ENCODE measurements around the gene HSPH1. TPM values are rescaled to one million over a fixed set of nuclear protein-coding genes. Genes with fewer than 3 reads are reported as not detected.

The HSPH1 gene
- total RNA-seq, 1 experiment from 2014 or later = 105 TPM

DNA sequence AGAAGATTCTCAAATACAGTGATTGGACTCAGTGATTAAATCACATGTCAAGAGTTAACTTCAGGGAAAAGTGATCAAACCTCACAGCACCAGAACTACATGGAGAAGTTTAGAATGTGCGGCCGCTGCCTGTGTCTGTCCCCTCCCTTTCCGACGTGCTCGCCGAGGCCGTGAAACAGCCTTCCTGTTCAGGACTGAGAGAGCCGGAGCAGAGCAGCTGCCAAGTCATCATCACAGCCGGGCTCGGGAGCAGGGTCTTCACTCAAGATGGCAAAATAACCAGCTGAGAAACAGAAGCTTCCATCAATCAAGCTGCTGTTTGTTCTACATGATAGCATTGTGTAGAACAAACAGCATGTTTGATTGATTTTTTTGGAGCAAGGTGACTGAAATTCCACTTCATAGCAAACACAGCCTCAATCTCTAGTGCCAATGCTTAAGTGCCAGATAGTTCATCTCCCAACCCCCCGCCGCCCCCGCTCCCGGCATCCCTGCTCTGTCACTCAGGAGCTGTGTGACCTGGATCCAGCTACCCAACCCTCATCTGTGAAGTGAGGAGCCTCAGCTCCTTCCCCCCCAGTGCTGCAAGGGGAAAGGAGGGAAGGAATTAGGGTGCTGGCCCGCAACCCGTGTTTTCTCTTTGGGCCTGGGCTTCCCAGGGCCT lies 70.6 kb downstream of the HSPH1 start:
- Histone ChIP-seq H3K4me3 (no peak overlapping the region), H3K9me2 (ENCODE audit: insufficient read depth) (no peaks in the 10 kb centered on the region), H3K36me3 (ENCODE audit: low read depth) (no peaks in the 10 kb centered on the region), H3K27ac (no peak overlapping the region), H3F3A (ENCODE audit: insufficient read depth, low read depth) (peaks cover 16% of the 10 kb centered on the region; the same call in 1 of the 2 replicates), H3K4me1 (replicated peaks; ENCODE audit: insufficient read depth) (peaks cover 19% of the 10 kb centered on the region), H3K79me2 (ENCODE audit: low read depth) (no peaks in the 10 kb centered on the region), H3K27me3 (ENCODE audit: insufficient read depth, low read depth) (peaks cover 5% of the 10 kb centered on the region; the same call in 1 of the 2 replicates), H2AFZ (no peak overlapping the region), H3K9me3 (ENCODE audit: insufficient read depth, low read depth) (peaks cover 3% of the 10 kb centered on the region; the same call in 1 of the 2 replicates), H3K4me2 (no peak overlapping the region), H4K20me1 (ENCODE audit: insufficient read depth) (no peaks in the 10 kb centered on the region)
- POLR2A ChIA-PET (ENCODE audit: unreplicated experiment) = no interaction called here
- TF ChIP-seq, protein P1, sequence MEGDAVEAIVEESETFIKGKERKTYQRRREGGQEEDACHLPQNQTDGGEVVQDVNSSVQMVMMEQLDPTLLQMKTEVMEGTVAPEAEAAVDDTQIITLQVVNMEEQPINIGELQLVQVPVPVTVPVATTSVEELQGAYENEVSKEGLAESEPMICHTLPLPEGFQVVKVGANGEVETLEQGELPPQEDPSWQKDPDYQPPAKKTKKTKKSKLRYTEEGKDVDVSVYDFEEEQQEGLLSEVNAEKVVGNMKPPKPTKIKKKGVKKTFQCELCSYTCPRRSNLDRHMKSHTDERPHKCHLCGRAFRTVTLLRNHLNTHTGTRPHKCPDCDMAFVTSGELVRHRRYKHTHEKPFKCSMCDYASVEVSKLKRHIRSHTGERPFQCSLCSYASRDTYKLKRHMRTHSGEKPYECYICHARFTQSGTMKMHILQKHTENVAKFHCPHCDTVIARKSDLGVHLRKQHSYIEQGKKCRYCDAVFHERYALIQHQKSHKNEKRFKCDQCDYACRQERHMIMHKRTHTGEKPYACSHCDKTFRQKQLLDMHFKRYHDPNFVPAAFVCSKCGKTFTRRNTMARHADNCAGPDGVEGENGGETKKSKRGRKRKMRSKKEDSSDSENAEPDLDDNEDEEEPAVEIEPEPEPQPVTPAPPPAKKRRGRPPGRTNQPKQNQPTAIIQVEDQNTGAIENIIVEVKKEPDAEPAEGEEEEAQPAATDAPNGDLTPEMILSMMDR (conservative IDR thresholded peaks at IDR 0.05) = no peak
- no peak for TF ChIP-seq EZH2 (IDR thresholded peaks at IDR 0.05; ENCODE audit: low read depth)
- DNase-seq = no peak
- intact Hi-C loops (cut with micrococcal nuclease; ENCODE audit: unreplicated experiment) = no loop called here
- BruUV-seq (replicated peaks) = no TSS peak
- CTCF ChIA-PET = no interaction called here

DNA sequence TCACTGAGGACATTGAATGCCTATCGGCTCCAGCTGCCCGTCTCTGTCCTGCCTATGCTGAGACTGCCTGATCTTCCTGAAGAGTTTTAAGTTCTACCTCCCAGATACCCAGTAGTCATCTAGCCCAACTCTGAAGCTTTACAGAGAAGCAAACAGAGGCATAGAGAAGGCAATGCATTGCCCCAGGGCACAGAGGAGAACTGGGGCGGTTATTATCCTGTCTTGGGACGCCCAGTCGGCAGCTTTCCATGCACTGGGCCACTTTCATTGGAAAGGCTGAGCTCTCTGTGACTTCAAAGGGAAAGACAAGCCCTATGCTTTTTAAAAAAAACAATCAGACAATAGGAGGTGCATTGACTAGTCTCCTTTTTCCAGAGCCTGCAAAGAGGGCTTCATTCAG lies 71.6 kb downstream of the HSPH1 start:
- Histone ChIP-seq H3K4me2 (no peak overlapping the region), H3K27me3 (ENCODE audit: insufficient read depth, low read depth) (peaks cover 10% of the 10 kb centered on the region; the same call in 1 of the 2 replicates), H3F3A (ENCODE audit: insufficient read depth, low read depth) (peaks cover 13% of the 10 kb centered on the region; the same call in 1 of the 2 replicates), H3K9me2 (ENCODE audit: insufficient read depth) (no peaks in the 10 kb centered on the region), H3K79me2 (ENCODE audit: low read depth) (no peaks in the 10 kb centered on the region), H3K4me3 (no peak overlapping the region), H4K20me1 (ENCODE audit: insufficient read depth) (no peaks in the 10 kb centered on the region), H3K27ac (no peak overlapping the region), H3K4me1 (replicated peaks; ENCODE audit: insufficient read depth) (peaks cover 15% of the 10 kb centered on the region), H2AFZ (no peak overlapping the region), H3K36me3 (ENCODE audit: low read depth) (no peaks in the 10 kb centered on the region), H3K9me3 (ENCODE audit: insufficient read depth, low read depth) (peaks cover 3% of the 10 kb centered on the region; the same call in 1 of the 2 replicates)
- BruUV-seq (replicated peaks) = no TSS peak
- ChIA-PET CTCF (no interaction called here), POLR2A (ENCODE audit: unreplicated experiment) (no interaction called here)
- DNase-seq = no peak
- TF ChIP-seq EZH2 (IDR thresholded peaks at IDR 0.05; ENCODE audit: low read depth) = no peak
- TF ChIP-seq, protein P1 (conservative IDR thresholded peaks at IDR 0.05) = no peak
- intact Hi-C loops (cut with micrococcal nuclease; ENCODE audit: unreplicated experiment) = no loop called here

DNA sequence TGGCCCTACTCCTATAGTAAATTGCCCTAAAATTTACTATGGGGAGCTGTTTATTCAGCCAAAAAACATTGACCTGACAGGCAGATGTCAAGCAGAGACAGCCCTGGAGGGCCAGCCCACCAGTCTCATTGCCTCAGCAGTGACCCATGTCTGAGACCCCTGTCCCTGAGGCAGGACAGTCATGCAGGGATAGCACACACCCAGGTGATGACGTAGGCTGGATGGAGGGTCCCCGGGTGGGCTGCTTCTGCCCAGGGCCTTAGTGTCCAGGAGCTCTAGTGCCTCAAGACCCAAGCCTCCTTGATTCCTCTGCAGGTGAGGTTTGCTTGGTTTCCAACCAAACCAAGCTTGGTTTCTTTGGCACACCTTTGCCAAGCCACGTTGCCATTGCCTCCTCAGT lies 72.1 kb downstream of the HSPH1 start:
- DNase-seq = no peak
- Histone ChIP-seq H3K9me2 (ENCODE audit: insufficient read depth) (no peaks in the 10 kb centered on the region), H2AFZ (no peak overlapping the region), H3K9me3 (ENCODE audit: insufficient read depth, low read depth) (peaks cover 3% of the 10 kb centered on the region; the same call in 1 of the 2 replicates), H3F3A (ENCODE audit: insufficient read depth, low read depth) (peaks cover 8% of the 10 kb centered on the region; the same call in 1 of the 2 replicates), H3K79me2 (ENCODE audit: low read depth) (no peaks in the 10 kb centered on the region), H3K27ac (no peak overlapping the region), H3K4me3 (no peak overlapping the region), H3K4me1 (replicated peaks; ENCODE audit: insufficient read depth) (peaks cover 10% of the 10 kb centered on the region), H3K4me2 (no peak overlapping the region), H4K20me1 (ENCODE audit: insufficient read depth) (no peaks in the 10 kb centered on the region), H3K27me3 (ENCODE audit: insufficient read depth, low read depth) (peaks cover 10% of the 10 kb centered on the region; the same call in 1 of the 2 replicates), H3K36me3 (ENCODE audit: low read depth) (no peaks in the 10 kb centered on the region)
- BruUV-seq (replicated peaks) = no TSS peak
- TF ChIP-seq, protein P1 (conservative IDR thresholded peaks at IDR 0.05) = no peak
- no peak for TF ChIP-seq EZH2 (IDR thresholded peaks at IDR 0.05; ENCODE audit: low read depth)
- ChIA-PET CTCF (no interaction called here), POLR2A (ENCODE audit: unreplicated experiment) (no interaction called here)
- intact Hi-C loops (cut with micrococcal nuclease; ENCODE audit: unreplicated experiment) = no loop called here

Measured in PC-9 (cell line).